ENCODE results near the gene DSCAM. TPM values are rescaled to one million over a fixed set of nuclear protein-coding genes. Genes with fewer than 3 reads are reported as not detected.

The DSCAM gene
- total RNA-seq, 3 donors from 2014 or later (not counting 1 experiment from before 2014, with no cell fraction given), result not detected

DNA sequence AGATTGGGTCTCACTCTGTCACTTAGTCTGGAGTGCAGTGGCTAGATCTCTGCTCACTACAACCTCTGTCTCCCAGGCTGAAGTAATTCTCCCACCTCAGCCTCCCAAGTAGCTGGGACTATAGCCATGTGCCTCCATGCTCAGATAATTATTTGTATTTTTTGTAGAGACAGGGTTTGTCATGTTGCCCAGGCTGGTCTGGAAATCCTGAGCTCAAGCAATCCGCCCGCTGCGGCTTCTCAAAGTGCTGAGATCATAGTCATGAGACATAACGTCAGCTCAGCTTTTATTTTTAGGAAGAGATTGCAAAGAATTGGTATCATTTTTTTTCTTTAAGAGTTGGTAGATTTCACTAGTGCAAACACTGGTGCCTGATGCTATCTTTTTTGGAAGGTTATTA lies 244.9 kb downstream of the DSCAM start:
- no peaks in the 10 kb centered on the region for H3K4me1 ChIP-seq (ENCODE audit: control insufficient read depth, insufficient read depth, low read length)
- H3K4me3 ChIP-seq (ENCODE audit: low read length), result no peak overlapping the region
- peaks cover 8% of the 10 kb centered on the region for H3K36me3 Mint-ChIP-seq
- no peaks in the 10 kb centered on the region for H3K9me3 ChIP-seq (ENCODE audit: control insufficient read depth, insufficient read depth, low read length)
- 91% methylated on average over 4 of the region's 4 CpGs for whole genome bisulfite sequencing (ENCODE audit: insufficient coverage)
- H3K4me3 Mint-ChIP-seq, result no peak overlapping the region
- no peak for TF ChIP-seq CTCF (IDR thresholded peaks at IDR 0.05)
- no peaks in the 10 kb centered on the region for H3K27me3 ChIP-seq (ENCODE audit: control insufficient read depth, insufficient read depth, low read length)
- no peak for ATAC-seq
- intact Hi-C loops (cut with micrococcal nuclease), result no loop called here
- no peaks in the 10 kb centered on the region for H3K36me3 ChIP-seq (ENCODE audit: control insufficient read depth, insufficient read depth, low read length)
- H3K9me3 Mint-ChIP-seq, result peaks cover 10 to 17% of the 10 kb centered on the region in 2 donors
- H3K27ac Mint-ChIP-seq, result no peak overlapping the region
- no peak for DNase-seq
- H3K27ac ChIP-seq (ENCODE audit: low read length), result no peak overlapping the region
- no peaks in the 10 kb centered on the region for H3K4me1 Mint-ChIP-seq
- H3K27me3 Mint-ChIP-seq (ENCODE audit: low read depth in 2 of 2), result no peaks in the 10 kb centered on the region

- Mint-ChIP-seq H3K27me3 (ENCODE audit: low read depth in 2 of 2) (no peaks in the 10 kb centered on the region), H3K4me3 (no peak overlapping the region), H3K4me1 (no peaks in the 10 kb centered on the region), H3K27ac (no peak overlapping the region), H3K9me3 (peaks cover 11 to 16% of the 10 kb centered on the region in 2 donors), H3K36me3 (no peaks in the 10 kb centered on the region)
- 81% methylated on average over 6 of the region's 8 CpGs for WGBS (ENCODE audit: insufficient coverage)
- H3K4me3 ChIP-seq (ENCODE audit: low read length), result no peak overlapping the region
- TF ChIP-seq CTCF (IDR thresholded peaks at IDR 0.05), result no peak
- intact Hi-C loops (cut with micrococcal nuclease), result no loop called here
- H3K9me3 ChIP-seq (ENCODE audit: control insufficient read depth, insufficient read depth, low read length), result no peaks in the 10 kb centered on the region
- no peaks in the 10 kb centered on the region for H3K27me3 ChIP-seq (ENCODE audit: control insufficient read depth, insufficient read depth, low read length)
- H3K4me1 ChIP-seq (ENCODE audit: control insufficient read depth, insufficient read depth, low read length), result no peaks in the 10 kb centered on the region
- no peaks in the 10 kb centered on the region for H3K36me3 ChIP-seq (ENCODE audit: control insufficient read depth, insufficient read depth, low read length)
- ATAC-seq (no peak), DNase-seq (no peak)
- H3K27ac ChIP-seq (ENCODE audit: low read length), result no peak overlapping the region
These were observed 251.2 kb downstream of the DSCAM start for GRCh38 chr21:40595806-40596205.

- 83% methylated on average over 3 of the region's 3 CpGs for WGBS (ENCODE audit: insufficient coverage)
- Histone ChIP-seq H3K27me3 (ENCODE audit: control insufficient read depth, insufficient read depth, low read length) (no peaks in the 10 kb centered on the region), H3K4me3 (ENCODE audit: low read length) (no peak overlapping the region), H3K27ac (ENCODE audit: low read length) (no peak overlapping the region), H3K9me3 (ENCODE audit: control insufficient read depth, insufficient read depth, low read length) (no peaks in the 10 kb centered on the region), H3K4me1 (ENCODE audit: control insufficient read depth, insufficient read depth, low read length) (no peaks in the 10 kb centered on the region), H3K36me3 (ENCODE audit: control insufficient read depth, insufficient read depth, low read length) (no peaks in the 10 kb centered on the region)
- Mint-ChIP-seq H3K36me3 (no peaks in the 10 kb centered on the region), H3K27ac (no peak overlapping the region), H3K4me1 (no peaks in the 10 kb centered on the region), H3K27me3 (ENCODE audit: low read depth in 2 of 2) (no peaks in the 10 kb centered on the region), H3K9me3 (peaks cover 6 to 8% of the 10 kb centered on the region in 2 donors), H3K4me3 (no peak overlapping the region)
- DNase-seq (no peak), ATAC-seq (no peak)
- no peak for TF ChIP-seq CTCF (IDR thresholded peaks at IDR 0.05)
- intact Hi-C loops (cut with micrococcal nuclease), result no loop called here
These were observed 259.1 kb downstream of the DSCAM start for GRCh38 chr21:40587736-40588346.

GRCh38 chr21:40586575-40586974 lies 260.4 kb downstream of the DSCAM start:
- no peak for TF ChIP-seq CTCF (IDR thresholded peaks at IDR 0.05)
- intact Hi-C loops (cut with micrococcal nuclease), result no loop called here
- Mint-ChIP-seq H3K27me3 (ENCODE audit: low read depth in 2 of 2) (no peaks in the 10 kb centered on the region), H3K4me1 (no peaks in the 10 kb centered on the region), H3K36me3 (no peaks in the 10 kb centered on the region), H3K4me3 (no peak overlapping the region), H3K27ac (no peak overlapping the region), H3K9me3 (peaks cover 3 to 5% of the 10 kb centered on the region in 2 donors)
- Histone ChIP-seq H3K4me3 (ENCODE audit: low read length) (no peak overlapping the region), H3K4me1 (ENCODE audit: control insufficient read depth, insufficient read depth, low read length) (no peaks in the 10 kb centered on the region), H3K27ac (ENCODE audit: low read length) (no peak overlapping the region), H3K27me3 (ENCODE audit: control insufficient read depth, insufficient read depth, low read length) (no peaks in the 10 kb centered on the region), H3K9me3 (ENCODE audit: control insufficient read depth, insufficient read depth, low read length) (no peaks in the 10 kb centered on the region), H3K36me3 (ENCODE audit: control insufficient read depth, insufficient read depth, low read length) (no peaks in the 10 kb centered on the region)
- WGBS (ENCODE audit: insufficient coverage), result 88% methylated on average over 1 of the region's 2 CpGs
- ATAC-seq (no peak), DNase-seq (no peak)

Measured in natural killer cell (primary cell).